ENCODE results near the gene EML6.

DNA sequence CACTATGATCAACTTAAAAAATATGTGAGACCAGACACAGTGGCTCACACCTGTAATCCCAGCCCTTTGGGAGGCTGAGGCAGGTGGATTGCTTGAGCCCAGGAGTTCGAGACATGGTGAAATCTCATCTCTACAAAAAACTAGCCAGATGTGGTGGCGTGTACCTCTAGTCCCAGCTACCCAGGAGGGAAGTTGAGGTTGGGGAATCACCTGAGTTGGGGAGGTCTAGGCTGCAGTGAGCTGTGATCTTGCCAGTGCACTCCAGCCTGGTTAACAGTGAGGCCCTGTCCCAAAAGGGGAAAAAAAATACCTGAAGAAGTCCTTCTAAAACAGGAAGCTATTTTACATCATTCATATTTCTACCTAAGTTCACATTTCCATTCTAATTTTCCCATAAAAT lies 144.0 kb downstream of the EML6 start:
- TF ChIP-seq, protein P1, sequence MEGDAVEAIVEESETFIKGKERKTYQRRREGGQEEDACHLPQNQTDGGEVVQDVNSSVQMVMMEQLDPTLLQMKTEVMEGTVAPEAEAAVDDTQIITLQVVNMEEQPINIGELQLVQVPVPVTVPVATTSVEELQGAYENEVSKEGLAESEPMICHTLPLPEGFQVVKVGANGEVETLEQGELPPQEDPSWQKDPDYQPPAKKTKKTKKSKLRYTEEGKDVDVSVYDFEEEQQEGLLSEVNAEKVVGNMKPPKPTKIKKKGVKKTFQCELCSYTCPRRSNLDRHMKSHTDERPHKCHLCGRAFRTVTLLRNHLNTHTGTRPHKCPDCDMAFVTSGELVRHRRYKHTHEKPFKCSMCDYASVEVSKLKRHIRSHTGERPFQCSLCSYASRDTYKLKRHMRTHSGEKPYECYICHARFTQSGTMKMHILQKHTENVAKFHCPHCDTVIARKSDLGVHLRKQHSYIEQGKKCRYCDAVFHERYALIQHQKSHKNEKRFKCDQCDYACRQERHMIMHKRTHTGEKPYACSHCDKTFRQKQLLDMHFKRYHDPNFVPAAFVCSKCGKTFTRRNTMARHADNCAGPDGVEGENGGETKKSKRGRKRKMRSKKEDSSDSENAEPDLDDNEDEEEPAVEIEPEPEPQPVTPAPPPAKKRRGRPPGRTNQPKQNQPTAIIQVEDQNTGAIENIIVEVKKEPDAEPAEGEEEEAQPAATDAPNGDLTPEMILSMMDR (IDR thresholded peaks at IDR 0.05), result no peak
- no peak for TF ChIP-seq POLR2A (IDR thresholded peaks at IDR 0.05)
